Fibroblast of gingiva (primary cell): Measurements from ENCODE around the gene FGF14.

Experiments
- DNase-seq: peaks from one replicate; pipeline ENCODE4 v3.0.0-alpha.2; 2011; ENCODE audit warnings: low read depth

The FGF14 gene

GRCh38 chr13:101930331-101930730, 471.5 kb downstream of the FGF14 start:
- DNase-seq: peak; percentile 49

- DNase-seq: no peak
Measured at GRCh38 chr13:101925731-101926130, 476.1 kb downstream of the FGF14 start.

- peak; percentile 5 for DNase-seq
Measured at GRCh38 chr13:101919541-101920181, 482.2 kb downstream of the FGF14 start.

GRCh38 chr13:101917833-101918661, 483.8 kb downstream of the FGF14 start:
- no peak for DNase-seq

GRCh38 chr13:101917475-101917810, 484.4 kb downstream of the FGF14 start:
- DNase-seq: no peak

- DNase-seq: no peak
Measured at GRCh38 chr13:101916775-101917474, 484.9 kb downstream of the FGF14 start.

- peak; percentile 8 for DNase-seq
Measured at GRCh38 chr13:101916108-101916774, 485.6 kb downstream of the FGF14 start.

- DNase-seq: no peak
Measured at GRCh38 chr13:101915755-101916107, 486.1 kb downstream of the FGF14 start.

- DNase-seq: no peak
Measured at GRCh38 chr13:101915331-101915730, 486.5 kb downstream of the FGF14 start.

GRCh38 chr13:101911752-101912151, 490.1 kb downstream of the FGF14 start:
- DNase-seq: no peak

- no peak for DNase-seq
Measured at GRCh38 chr13:101903890-101904289, 498.0 kb downstream of the FGF14 start.

GRCh38 chr13:101898676-101899075, 503.2 kb downstream of the FGF14 start:
- DNase-seq: no peak

GRCh38 chr13:101896541-101896940, 505.3 kb downstream of the FGF14 start:
- DNase-seq: no peak

- DNase-seq: no peak
Measured at GRCh38 chr13:101893021-101893420, 508.8 kb downstream of the FGF14 start.

- DNase-seq: no peak
Measured at GRCh38 chr13:101892296-101892695, 509.6 kb downstream of the FGF14 start.

- no peak for DNase-seq
Measured at GRCh38 chr13:101881593-101881992, 520.3 kb downstream of the FGF14 start.

- DNase-seq: no peak
Measured at GRCh38 chr13:101880581-101880980, 521.3 kb downstream of the FGF14 start.

GRCh38 chr13:101876951-101877350, 524.9 kb downstream of the FGF14 start:
- no peak for DNase-seq

- DNase-seq: peak; percentile 91
Measured at GRCh38 chr13:101875717-101876393, 526.0 kb downstream of the FGF14 start.

- DNase-seq: no peak
Measured at GRCh38 chr13:101875091-101875490, 526.8 kb downstream of the FGF14 start.

GRCh38 chr13:101869553-101869952, 532.3 kb downstream of the FGF14 start:
- DNase-seq: peak; percentile 37
